GM18868 (cell line): ENCODE measurements around the gene SCAPER.
"Not testable (repeated sequence)": the region's sequence is repeated elsewhere in the genome, so short reads cannot be mapped to it uniquely, and the experiment has no call there.

Experiments
- ATAC-seq: cut with Tn5 transposase; IDR thresholded peaks from one replicate; pipeline ENCODE4 v1.9.1; 2021; ENCODE audit warnings: mild to moderate bottlenecking, moderate library complexity; ENCODE audit not compliant: unreplicated experiment

Gene SCAPER

GRCh38 chr15:76432604-76433003, 472.5 kb downstream of the SCAPER start:
- no peak for ATAC-seq

- no peak for ATAC-seq
Observed at GRCh38 chr15:76431971-76432370, 473.2 kb downstream of the SCAPER start.

- not testable (repeated sequence) for ATAC-seq
Observed at GRCh38 chr15:76430711-76431110, 474.4 kb downstream of the SCAPER start.

- ATAC-seq, result no peak
Observed at GRCh38 chr15:76429661-76430060, 475.5 kb downstream of the SCAPER start.

- no peak for ATAC-seq
Observed at GRCh38 chr15:76426941-76427340, 478.2 kb downstream of the SCAPER start.

GRCh38 chr15:76418352-76419140, 486.6 kb downstream of the SCAPER start:
- no peak for ATAC-seq

GRCh38 chr15:76401285-76401684, 503.9 kb downstream of the SCAPER start:
- ATAC-seq, result no peak

GRCh38 chr15:76398317-76399104, 506.6 kb downstream of the SCAPER start:
- ATAC-seq, result no peak

- ATAC-seq, result no peak
Observed at GRCh38 chr15:76393614-76394013, 511.5 kb downstream of the SCAPER start.

- ATAC-seq, result no peak
Observed at GRCh38 chr15:76391847-76392246, 513.3 kb downstream of the SCAPER start.

GRCh38 chr15:76391309-76391708, 513.8 kb downstream of the SCAPER start:
- ATAC-seq, result no peak

- ATAC-seq, result no peak
Observed at GRCh38 chr15:76390571-76390970, 514.6 kb downstream of the SCAPER start.

- ATAC-seq, result no peak
Observed at GRCh38 chr15:76386926-76387325, 518.2 kb downstream of the SCAPER start.

GRCh38 chr15:76386178-76386577, 519.0 kb downstream of the SCAPER start:
- ATAC-seq, result no peak

GRCh38 chr15:76384409-76384808, 520.7 kb downstream of the SCAPER start:
- ATAC-seq, result no peak

GRCh38 chr15:76382987-76383728, 522.0 kb downstream of the SCAPER start:
- no peak for ATAC-seq

- ATAC-seq, result no peak
Observed at GRCh38 chr15:76381366-76381765, 523.8 kb downstream of the SCAPER start.

GRCh38 chr15:76380249-76380648, 524.9 kb downstream of the SCAPER start:
- no peak for ATAC-seq

GRCh38 chr15:76378691-76379090, 526.4 kb downstream of the SCAPER start:
- no peak for ATAC-seq

GRCh38 chr15:76377751-76378150, 527.4 kb downstream of the SCAPER start:
- no peak for ATAC-seq

GRCh38 chr15:76377217-76377616, 527.9 kb downstream of the SCAPER start:
- no peak for ATAC-seq
